ENCODE results near the gene PPP1R13B.

GRCh38 chr14:103737432-103738045, 109.8 kb downstream of the PPP1R13B start:
- TF ChIP-seq, protein P1, sequence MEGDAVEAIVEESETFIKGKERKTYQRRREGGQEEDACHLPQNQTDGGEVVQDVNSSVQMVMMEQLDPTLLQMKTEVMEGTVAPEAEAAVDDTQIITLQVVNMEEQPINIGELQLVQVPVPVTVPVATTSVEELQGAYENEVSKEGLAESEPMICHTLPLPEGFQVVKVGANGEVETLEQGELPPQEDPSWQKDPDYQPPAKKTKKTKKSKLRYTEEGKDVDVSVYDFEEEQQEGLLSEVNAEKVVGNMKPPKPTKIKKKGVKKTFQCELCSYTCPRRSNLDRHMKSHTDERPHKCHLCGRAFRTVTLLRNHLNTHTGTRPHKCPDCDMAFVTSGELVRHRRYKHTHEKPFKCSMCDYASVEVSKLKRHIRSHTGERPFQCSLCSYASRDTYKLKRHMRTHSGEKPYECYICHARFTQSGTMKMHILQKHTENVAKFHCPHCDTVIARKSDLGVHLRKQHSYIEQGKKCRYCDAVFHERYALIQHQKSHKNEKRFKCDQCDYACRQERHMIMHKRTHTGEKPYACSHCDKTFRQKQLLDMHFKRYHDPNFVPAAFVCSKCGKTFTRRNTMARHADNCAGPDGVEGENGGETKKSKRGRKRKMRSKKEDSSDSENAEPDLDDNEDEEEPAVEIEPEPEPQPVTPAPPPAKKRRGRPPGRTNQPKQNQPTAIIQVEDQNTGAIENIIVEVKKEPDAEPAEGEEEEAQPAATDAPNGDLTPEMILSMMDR (IDR thresholded peaks at IDR 0.05; ENCODE audit: low read depth, low read length) = no peak
- no peak for TF ChIP-seq EZH2phosphoT487 (IDR thresholded peaks at IDR 0.05; ENCODE audit: low read depth)

Measured in OCI-LY3 (cell line).